NCI-H526 treated with DMSO at 0.1 percent for 48 hours (cell line): ENCODE data around the gene APOL2.
"Not testable (repeated sequence)": the region's sequence is repeated elsewhere in the genome, so short reads cannot be mapped to it uniquely, and the experiment has no call there.

Source experiments
- DNase-seq: peaks from one replicate; lab custom pipeline; 2025; lab: John Stamatoyannopoulos, UW

Gene APOL2

GRCh38 chr22:36197514-36198146 lies 41.7 kb downstream of the APOL2 start:
- no peak for DNase-seq

- DNase-seq, result no peak
These were observed 42.3 kb downstream of the APOL2 start for GRCh38 chr22:36197065-36197440.

GRCh38 chr22:36196254-36197064 lies 42.9 kb downstream of the APOL2 start:
- DNase-seq, result no peak

DNA sequence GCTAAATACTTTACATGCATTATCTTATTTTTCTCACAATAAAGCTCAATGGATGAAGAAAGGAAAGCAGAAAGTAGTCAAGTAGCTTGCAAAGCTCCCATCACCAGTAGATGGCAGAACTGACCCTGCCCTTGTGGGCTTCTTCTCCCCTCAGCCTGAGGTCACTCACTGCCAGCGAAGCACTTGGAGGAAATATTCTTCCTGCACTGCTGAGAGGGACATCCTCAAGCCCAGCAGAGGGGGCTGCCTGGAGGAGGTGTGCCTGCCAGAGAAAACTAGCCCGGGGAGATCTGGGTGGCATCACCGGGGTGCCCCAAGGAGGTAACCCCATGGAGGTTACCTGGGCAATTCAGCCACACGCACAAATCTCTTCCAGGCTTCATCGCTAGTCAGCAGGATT lies 44.4 kb downstream of the APOL2 start:
- DNase-seq, result no peak

DNA sequence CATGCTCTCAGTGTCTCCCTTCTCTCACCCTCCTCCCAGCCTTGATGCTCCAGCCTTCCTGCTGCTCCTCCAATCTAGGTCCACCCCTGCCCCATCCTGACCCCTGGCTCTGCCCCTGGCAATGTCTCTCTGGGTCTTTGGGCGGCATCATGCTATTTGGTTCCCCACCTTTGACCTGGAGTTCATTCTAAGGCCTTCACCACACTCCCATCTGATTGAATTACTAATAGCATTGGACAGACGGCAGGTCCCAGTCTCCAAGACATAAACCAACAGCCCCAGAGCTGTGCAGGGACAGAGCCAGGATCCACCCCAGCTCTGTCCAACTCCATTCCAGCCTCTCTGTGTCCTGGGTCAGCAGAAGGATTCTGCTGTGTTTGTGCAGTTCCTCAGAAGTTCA lies 44.9 kb downstream of the APOL2 start:
- DNase-seq, result no peak

GRCh38 chr22:36193577-36193976 lies 45.8 kb downstream of the APOL2 start:
- DNase-seq, result no peak

GRCh38 chr22:36193171-36193570 lies 46.2 kb downstream of the APOL2 start:
- no peak for DNase-seq

GRCh38 chr22:36192542-36192941 lies 46.8 kb downstream of the APOL2 start:
- DNase-seq, result no peak

DNA sequence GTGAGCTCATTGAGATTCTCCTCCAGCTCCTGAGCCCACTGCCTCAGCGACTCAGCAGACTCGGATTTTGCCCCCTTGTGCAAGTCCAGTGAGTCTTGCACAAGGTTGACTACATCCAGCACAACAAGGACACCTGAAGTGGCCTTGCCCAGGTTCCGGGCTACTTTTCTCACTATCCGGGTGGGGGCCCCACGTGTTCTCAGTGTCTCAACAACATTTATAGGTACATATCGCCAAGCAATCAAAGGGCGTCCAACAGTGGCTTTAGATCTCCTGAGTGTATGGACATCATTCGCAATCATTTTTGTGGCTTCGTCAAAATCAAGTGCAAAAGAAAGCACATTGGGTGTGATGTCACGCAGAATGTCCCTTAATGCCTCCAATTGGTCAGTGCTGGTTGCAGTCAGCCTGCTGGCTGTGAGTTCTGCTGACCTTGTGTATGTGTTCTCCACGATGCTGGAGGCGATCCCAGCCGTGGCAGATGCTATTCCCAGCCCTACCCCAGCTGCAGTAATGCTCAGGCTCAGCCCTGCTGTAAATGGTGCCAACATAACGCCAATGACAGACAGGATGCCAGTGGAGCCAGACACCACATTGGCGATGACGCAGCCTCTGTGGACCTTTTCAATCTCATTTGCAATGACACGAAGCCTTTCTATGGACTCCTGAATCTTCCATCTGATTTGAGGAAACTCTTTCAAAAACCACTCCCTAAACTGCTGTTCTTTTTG lies 48.1 kb downstream of the APOL2 start:
- no peak for DNase-seq

DNA sequence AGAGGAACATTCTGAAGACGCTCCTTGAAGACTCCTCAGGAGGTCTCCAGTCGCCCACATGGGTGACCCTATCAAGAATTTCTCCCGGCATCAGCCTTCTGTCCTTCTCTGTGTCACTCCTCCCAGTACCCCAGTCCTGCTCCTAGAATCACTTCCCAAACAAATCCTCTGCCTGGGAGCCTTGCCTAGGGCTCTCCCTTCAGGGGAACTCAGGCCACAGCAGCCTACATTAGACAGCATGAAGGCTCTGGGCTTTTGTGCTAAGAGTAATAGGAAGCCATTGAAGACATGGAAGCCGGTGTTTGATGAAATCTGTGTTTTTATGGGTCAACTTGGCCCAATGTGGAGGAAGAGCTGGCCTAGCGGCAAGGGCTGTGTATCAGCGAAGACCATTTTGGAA lies 51.5 kb downstream of the APOL2 start:
- not testable (repeated sequence) for DNase-seq

GRCh38 chr22:36185828-36186624 lies 53.3 kb downstream of the APOL2 start:
- no peak for DNase-seq

- no peak for DNase-seq
These were observed 54.8 kb downstream of the APOL2 start for GRCh38 chr22:36184433-36185025.

- DNase-seq, result no peak
These were observed 55.9 kb downstream of the APOL2 start for GRCh38 chr22:36183446-36183845.

DNA sequence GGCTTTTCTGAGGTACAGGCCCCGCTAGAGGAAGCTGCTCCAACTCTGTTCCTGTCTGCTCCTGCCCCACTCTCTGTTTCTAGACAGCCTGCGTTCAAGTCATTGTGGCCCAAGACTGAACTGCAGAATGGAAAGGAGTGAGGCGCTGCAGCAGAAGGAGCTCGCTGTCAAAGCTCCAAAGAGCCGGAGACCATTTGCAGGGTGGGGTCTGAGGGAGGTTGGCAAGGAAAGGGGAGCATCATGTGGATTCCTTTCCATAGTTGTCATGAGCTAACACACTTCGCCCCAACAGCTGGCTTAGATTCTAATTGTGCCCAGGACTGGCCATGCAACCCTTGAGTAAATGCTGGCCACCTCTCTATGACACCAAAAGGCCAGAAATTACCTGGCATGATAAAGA lies 56.5 kb downstream of the APOL2 start:
- DNase-seq, result no peak

DNA sequence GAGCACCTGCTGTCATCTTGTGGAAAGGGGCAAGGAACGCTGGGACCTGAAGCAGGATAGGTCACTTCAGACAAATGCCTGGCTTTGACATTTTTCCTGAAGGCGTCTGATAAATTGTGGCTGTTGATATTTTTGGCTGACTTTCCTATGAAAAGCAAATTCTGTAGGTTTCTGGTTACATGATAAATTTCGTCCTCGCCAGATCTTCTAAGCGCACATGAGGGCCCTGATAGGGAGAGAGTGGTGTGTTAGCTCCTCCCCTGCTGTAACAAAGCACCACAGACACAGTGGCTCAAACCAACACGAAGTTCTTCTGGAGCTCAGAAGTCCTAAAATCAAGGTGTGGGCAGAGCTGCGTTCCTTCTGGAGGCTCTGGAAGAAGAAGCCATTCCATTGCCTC lies 57.3 kb downstream of the APOL2 start:
- DNase-seq, result no peak

DNA sequence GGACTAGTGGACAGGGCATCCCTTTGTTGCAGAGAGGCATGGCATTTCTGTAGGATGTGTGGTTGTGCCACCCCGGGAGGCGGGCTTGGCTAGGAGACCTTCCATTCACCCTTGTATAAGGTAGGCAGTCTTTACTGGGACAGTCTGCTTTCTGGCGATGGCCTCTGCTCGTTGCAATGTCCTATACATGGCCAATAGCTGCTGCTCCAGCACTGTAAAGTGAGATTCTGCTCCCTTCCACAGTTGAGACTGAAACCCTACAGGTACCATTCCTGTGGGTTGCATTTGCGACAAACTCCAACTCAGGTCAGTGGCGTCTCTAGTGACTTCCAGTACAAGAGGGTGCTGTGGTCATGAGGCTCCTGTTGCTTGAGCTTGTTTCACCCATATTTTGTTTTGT lies 58.4 kb downstream of the APOL2 start:
- no peak for DNase-seq

GRCh38 chr22:36180038-36180880 lies 59.1 kb downstream of the APOL2 start:
- peak; percentile 23 for DNase-seq

DNA sequence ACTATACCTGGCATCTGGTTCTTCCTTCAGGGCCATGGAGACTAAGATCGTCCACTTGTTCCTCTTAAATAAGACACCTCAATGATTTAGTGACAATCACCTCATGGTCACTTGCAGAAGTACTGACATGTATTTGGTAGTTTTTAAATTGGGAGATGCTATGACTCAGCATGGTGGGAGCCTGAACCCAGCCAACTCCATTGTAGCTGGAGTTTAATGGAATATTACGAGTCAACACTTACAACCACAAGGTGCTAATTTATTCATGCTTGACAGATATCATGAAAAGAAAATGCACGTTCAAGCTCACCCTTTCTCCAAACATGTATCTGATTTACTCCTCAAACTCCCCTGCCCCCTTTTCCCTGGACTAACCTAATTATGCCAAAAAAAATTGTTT lies 62.2 kb downstream of the APOL2 start:
- no peak for DNase-seq
